Stomach (tissue), 4 donors: ENCODE results near the gene ZDHHC17.

ENCODE experiments used
- CTCF ChIP-seq, 7 experiments: fragments of 450-650 bp in 4 of 7; fragments of 200-600 bp in 3 of 7; sonication (generic) in 3 of 7; IDR thresholded peaks; one replicate each; pipeline ENCODE4 v1.5.1; 2016 to 2019; ENCODE audit warnings: antibody characterized with exemption in 7 of 7, control low read depth in 2 of 7, mild to moderate bottlenecking in 1 of 7
- POLR2A ChIP-seq, 4 donors: fragments of 450-650 bp; IDR thresholded peaks; one replicate each; pipeline ENCODE4 v1.6.1; 2016; ENCODE audit warnings: antibody characterized with exemption in 4 of 4, control low read depth in 2 of 4, mild to moderate bottlenecking in 1 of 4, moderate library complexity in 1 of 4

GRCh38 chr12:76871742-76872141 is 107.8 kb downstream of the ZDHHC17 start:
- TF ChIP-seq CTCF (IDR thresholded peaks at IDR 0.05) (no peak), POLR2A (IDR thresholded peaks at IDR 0.05) (no peak)
